ENCODE measurements around the gene MOB2.

DNA sequence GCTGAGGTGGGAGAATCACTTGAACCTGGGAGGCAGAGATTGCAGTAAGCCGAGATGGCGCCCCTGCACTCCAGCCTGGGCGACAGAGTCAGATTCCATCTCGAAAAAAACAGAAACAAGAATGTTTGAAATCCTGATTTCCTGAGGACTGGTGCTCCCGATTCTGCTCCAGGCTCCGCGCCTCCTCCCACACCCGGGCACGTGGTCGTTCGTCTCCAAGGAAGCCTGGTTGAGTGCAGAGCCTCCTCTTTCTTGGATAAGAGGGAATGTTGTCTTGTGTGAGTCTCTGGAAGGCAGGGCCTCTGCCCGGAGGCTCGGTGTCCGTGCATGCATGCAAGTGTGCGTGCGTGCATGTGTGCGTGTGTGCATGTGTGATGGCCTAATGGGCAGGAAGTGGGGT is 66.8 kb downstream of the MOB2 start:
- TF ChIP-seq CTCF (IDR thresholded peaks at IDR 0.05 in 2 of 3, conservative IDR thresholded peaks at IDR 0.05 in 1 of 3; ENCODE audit: insufficient read depth in 2 of 3, low read depth in 1 of 3, low read length in 3 of 3) (no peak), PHF20 (IDR thresholded peaks at IDR 0.05; ENCODE audit: partially characterized antibody) (no peak), TEAD1 (CRISPR knock-in tag; IDR thresholded peaks at IDR 0.05) (no peak), MAX (CRISPR knock-in tag; IDR thresholded peaks at IDR 0.05) (no peak), ZNF589 (CRISPR knock-in tag; IDR thresholded peaks at IDR 0.05; ENCODE audit: low read depth) (no peak), NFRKB (IDR thresholded peaks at IDR 0.05; ENCODE audit: low read depth) (no peak), TEAD4 (IDR thresholded peaks at IDR 0.05; ENCODE audit: low read length) (no peak), TEAD4 (CRISPR knock-in tag; IDR thresholded peaks at IDR 0.05; ENCODE audit: borderline replicate concordance) (no peak), NRF1 (conservative IDR thresholded peaks at IDR 0.05 in 1 of 2, IDR thresholded peaks at IDR 0.05 in 1 of 2) (no peak), ZNF766 (CRISPR knock-in tag; conservative IDR thresholded peaks at IDR 0.05) (no peak), SMC3 (conservative IDR thresholded peaks at IDR 0.05; ENCODE audit: insufficient read depth, low read depth, low read length) (no peak), POLR2A (conservative IDR thresholded peaks at IDR 0.05) (no peak), KDM2B (CRISPR knock-in tag; IDR thresholded peaks at IDR 0.05) (no peak)
- TF ChIP-seq, protein P1, sequence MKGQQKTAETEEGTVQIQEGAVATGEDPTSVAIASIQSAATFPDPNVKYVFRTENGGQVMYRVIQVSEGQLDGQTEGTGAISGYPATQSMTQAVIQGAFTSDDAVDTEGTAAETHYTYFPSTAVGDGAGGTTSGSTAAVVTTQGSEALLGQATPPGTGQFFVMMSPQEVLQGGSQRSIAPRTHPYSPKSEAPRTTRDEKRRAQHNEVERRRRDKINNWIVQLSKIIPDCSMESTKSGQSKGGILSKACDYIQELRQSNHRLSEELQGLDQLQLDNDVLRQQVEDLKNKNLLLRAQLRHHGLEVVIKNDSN (CRISPR knock-in tag; IDR thresholded peaks at IDR 0.05) = no peak
- TF ChIP-seq, protein P2, sequence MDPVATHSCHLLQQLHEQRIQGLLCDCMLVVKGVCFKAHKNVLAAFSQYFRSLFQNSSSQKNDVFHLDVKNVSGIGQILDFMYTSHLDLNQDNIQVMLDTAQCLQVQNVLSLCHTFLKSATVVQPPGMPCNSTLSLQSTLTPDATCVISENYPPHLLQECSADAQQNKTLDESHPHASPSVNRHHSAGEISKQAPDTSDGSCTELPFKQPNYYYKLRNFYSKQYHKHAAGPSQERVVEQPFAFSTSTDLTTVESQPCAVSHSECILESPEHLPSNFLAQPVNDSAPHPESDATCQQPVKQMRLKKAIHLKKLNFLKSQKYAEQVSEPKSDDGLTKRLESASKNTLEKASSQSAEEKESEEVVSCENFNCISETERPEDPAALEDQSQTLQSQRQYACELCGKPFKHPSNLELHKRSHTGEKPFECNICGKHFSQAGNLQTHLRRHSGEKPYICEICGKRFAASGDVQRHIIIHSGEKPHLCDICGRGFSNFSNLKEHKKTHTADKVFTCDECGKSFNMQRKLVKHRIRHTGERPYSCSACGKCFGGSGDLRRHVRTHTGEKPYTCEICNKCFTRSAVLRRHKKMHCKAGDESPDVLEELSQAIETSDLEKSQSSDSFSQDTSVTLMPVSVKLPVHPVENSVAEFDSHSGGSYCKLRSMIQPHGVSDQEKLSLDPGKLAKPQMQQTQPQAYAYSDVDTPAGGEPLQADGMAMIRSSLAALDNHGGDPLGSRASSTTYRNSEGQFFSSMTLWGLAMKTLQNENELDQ (CRISPR knock-in tag; IDR thresholded peaks at IDR 0.05; ENCODE audit: borderline replicate concordance) = no peak
